Fibroblast of lung (primary cell): ENCODE data around the gene DSCAML1. TPM values are rescaled to one million over a fixed set of nuclear protein-coding genes. Genes with fewer than 3 reads are reported as not detected.
"Not testable (repeated sequence)": the region's sequence is repeated elsewhere in the genome, so short reads cannot be mapped to it uniquely, and the experiment has no call there.

ENCODE experiments used
- DNase-seq, 2 donors: peaks; one replicate each; pipeline versions ENCODE4 v3.0.0 to v3.0.0-alpha.2; 2010; ENCODE audit warnings: low read depth in 2 of 2
- H2AFZ ChIP-seq: 2 replicates; pipeline ENCODE4 v1.5.1; 2012; ENCODE audit warnings: low read length, control low read depth, inconsistent platforms
- H3K27ac ChIP-seq: 2 replicates; pipeline ENCODE4 v1.5.1; 2011; ENCODE audit warnings: low read length, control low read depth; ENCODE audit not compliant: insufficient read depth
- H3K27me3 ChIP-seq: 2 replicates; pipeline ENCODE4 v1.5.1; 2011; ENCODE audit warnings: mild to moderate bottlenecking, low read length; ENCODE audit not compliant: control insufficient read depth, insufficient read depth
- H3K36me3 ChIP-seq: 2 replicates; pipeline ENCODE4 v1.5.1; 2011; ENCODE audit warnings: low read length; ENCODE audit not compliant: control insufficient read depth, insufficient read depth
- H3K4me1 ChIP-seq: 2 replicates; pipeline ENCODE4 v1.5.1; 2011; ENCODE audit warnings: low read length; ENCODE audit not compliant: control insufficient read depth, insufficient read depth; ENCODE audit errors: extremely low read depth
- H3K4me2 ChIP-seq: 2 replicates; pipeline ENCODE4 v1.5.1; 2011; ENCODE audit warnings: low read length, control low read depth; ENCODE audit not compliant: insufficient read depth; ENCODE audit errors: extremely low read depth
- H3K4me3 ChIP-seq, 4 experiments: fragments of 200-600 bp in 1 of 4; sonication (generic) in 1 of 4; replicated peaks in 1 of 4; 2 replicates each; pipeline ENCODE4 v1.5.1; 2011 to 2016; ENCODE audit warnings: low read length in 4 of 4, low read depth in 3 of 4, mild to moderate bottlenecking in 3 of 4, control low read depth in 2 of 4, inconsistent platforms in 1 of 4, mixed read lengths in 1 of 4; ENCODE audit not compliant: insufficient read depth in 1 of 4; ENCODE audit errors: control extremely low read depth in 1 of 4
- H3K79me2 ChIP-seq: 2 replicates; pipeline ENCODE4 v1.5.1; 2012; ENCODE audit warnings: mild to moderate bottlenecking, low read length, inconsistent platforms; ENCODE audit not compliant: control insufficient read depth, insufficient read depth
- H3K9ac ChIP-seq: 2 replicates; pipeline ENCODE4 v1.5.1; 2011; ENCODE audit warnings: mild to moderate bottlenecking, low read length, control low read depth; ENCODE audit not compliant: insufficient read depth
- H3K9me3 ChIP-seq: 2 replicates; pipeline ENCODE4 v1.5.1; 2012; ENCODE audit warnings: low read depth, low read length; ENCODE audit not compliant: control insufficient read depth, insufficient read depth
- H4K20me1 ChIP-seq: 2 replicates; pipeline ENCODE4 v1.5.1; 2011; ENCODE audit warnings: low read length; ENCODE audit not compliant: control insufficient read depth, insufficient read depth; ENCODE audit errors: extremely low read depth
- EZH2 ChIP-seq: IDR thresholded peaks from 2 replicates; pipeline ENCODE4 v1.5.1; 2012; ENCODE audit warnings: low read length, control low read depth, mild to moderate bottlenecking; ENCODE audit errors: missing control alignments
- polyA plus RNA-seq, 2 donors: library from polyadenylated mRNA; depleted of rRNA in 1 of 2; stranded (reverse) in 1 of 2; unstranded in 1 of 2; fragments of >200 nt; gene quantifications; 2 replicates each; pipeline ENCODE4 v1.2.1, GENCODE V29; 2011 to 2012; ENCODE audit warnings: missing spikeins in 1 of 2
- total RNA-seq: library from RNA; depleted of rRNA; stranded (reverse); fragments of >200 nt; gene quantifications from 2 replicates; pipeline ENCODE4 v1.2.1, GENCODE V29; 2014
- TF ChIP-seq, protein P1 (sequence below), 2 donors: IDR thresholded peaks in 1 of 2; conservative IDR thresholded peaks in 1 of 2; 1 replicate in 1 of 2; 2 replicates in 1 of 2; pipeline ENCODE4 v1.5.1; 2011 to 2012; ENCODE audit warnings: low read length in 2 of 2, control low read depth in 1 of 2, inconsistent platforms in 1 of 2, low read depth in 1 of 2, mild to moderate bottlenecking in 1 of 2

Gene DSCAML1
- total and polyA plus RNA-seq, 2 donors (not counting 1 experiment from before 2014, with no cell fraction given): not detected

DNA sequence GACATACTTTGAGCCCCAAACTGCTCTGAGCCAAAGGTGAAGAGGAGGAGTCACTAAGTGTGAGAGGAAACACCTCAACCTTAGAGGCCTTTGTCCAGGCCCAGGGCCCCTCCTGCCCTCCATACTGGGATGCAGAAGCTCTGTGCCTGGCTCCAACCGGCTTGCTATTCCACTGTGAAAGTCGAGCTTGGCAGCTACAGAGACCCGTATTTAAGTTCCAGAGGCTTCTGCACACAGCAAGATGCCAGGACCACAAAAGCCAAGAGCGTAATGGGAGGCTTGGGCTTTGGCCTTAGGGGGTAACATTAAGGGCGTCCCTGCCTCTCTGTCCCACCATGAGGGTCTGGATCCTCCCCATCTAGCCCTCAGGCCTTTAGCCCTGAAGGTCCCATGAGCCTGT lies 31.9 kb downstream of the DSCAML1 start:
- DNase-seq: no peak
- Histone ChIP-seq H3K9me3 (no peaks in the 10 kb centered on the region), H3K79me2 (no peaks in the 10 kb centered on the region), H3K27ac (no peak overlapping the region), H3K4me2 (no peak overlapping the region), H3K36me3 (no peaks in the 10 kb centered on the region), H2AFZ (no peak overlapping the region), H3K27me3 (no peaks in the 10 kb centered on the region), H4K20me1 (no peaks in the 10 kb centered on the region), H3K9ac (no peak overlapping the region), H3K4me1 (no peaks in the 10 kb centered on the region), H3K4me3 (no peak overlapping the region)
- TF ChIP-seq, protein P1, sequence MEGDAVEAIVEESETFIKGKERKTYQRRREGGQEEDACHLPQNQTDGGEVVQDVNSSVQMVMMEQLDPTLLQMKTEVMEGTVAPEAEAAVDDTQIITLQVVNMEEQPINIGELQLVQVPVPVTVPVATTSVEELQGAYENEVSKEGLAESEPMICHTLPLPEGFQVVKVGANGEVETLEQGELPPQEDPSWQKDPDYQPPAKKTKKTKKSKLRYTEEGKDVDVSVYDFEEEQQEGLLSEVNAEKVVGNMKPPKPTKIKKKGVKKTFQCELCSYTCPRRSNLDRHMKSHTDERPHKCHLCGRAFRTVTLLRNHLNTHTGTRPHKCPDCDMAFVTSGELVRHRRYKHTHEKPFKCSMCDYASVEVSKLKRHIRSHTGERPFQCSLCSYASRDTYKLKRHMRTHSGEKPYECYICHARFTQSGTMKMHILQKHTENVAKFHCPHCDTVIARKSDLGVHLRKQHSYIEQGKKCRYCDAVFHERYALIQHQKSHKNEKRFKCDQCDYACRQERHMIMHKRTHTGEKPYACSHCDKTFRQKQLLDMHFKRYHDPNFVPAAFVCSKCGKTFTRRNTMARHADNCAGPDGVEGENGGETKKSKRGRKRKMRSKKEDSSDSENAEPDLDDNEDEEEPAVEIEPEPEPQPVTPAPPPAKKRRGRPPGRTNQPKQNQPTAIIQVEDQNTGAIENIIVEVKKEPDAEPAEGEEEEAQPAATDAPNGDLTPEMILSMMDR (conservative IDR thresholded peaks at IDR 0.05 in 1 of 2, IDR thresholded peaks at IDR 0.05 in 1 of 2; ENCODE audit: low read depth in 1 of 2, low read length in 2 of 2): no peak
- TF ChIP-seq EZH2: no peak

DNA sequence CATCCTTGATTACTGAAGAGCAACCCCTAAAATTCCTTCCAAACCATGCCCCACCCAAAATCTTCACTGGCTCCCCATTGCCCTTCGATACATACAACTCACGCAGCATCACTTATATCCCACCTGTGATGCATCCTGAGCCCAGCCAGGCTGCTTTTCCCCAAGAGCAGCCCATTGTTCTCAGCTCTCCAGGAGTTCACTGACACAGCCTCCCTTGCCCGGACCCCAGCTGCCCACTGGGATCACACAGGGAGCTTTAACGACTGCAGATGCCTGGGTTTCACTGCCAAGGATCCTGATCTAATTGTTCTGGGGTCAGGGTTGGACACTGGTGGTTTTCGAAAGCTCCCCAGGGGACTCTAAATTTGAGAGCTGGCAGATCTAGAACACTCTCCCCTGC lies 33.6 kb downstream of the DSCAML1 start:
- not testable (repeated sequence) for H3K36me3 ChIP-seq, H4K20me1 ChIP-seq, H3K27ac ChIP-seq, H3K9me3 ChIP-seq, H3K4me1 ChIP-seq, H3K9ac ChIP-seq, H3K27me3 ChIP-seq, H3K79me2 ChIP-seq, H2AFZ ChIP-seq, H3K4me3 ChIP-seq, H3K4me2 ChIP-seq, DNase-seq

DNA sequence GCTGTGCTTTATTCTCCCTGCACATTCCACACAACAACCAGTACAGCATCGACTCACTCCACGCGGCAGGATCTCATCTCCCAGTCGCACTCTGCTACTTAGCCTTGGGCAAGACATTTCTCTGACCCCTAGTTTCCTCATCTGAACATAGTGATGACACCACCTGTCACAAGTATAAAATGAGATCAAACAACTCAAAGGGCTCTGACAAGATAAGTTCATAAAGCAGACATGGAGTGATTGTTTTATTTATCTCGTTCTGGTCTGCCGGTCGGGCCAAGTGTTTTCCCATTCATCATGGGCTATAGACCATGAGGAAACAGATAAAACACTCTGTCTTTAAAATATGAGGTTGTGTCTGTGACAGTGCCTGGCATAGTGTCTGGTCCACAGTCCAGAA lies 35.0 kb downstream of the DSCAML1 start:
- TF ChIP-seq, protein P1 (conservative IDR thresholded peaks at IDR 0.05 in 1 of 2, IDR thresholded peaks at IDR 0.05 in 1 of 2; ENCODE audit: low read depth in 1 of 2, low read length in 2 of 2): no peak
- TF ChIP-seq EZH2: no peak
- DNase-seq: no peak
- no peaks in the 10 kb centered on the region for H3K27me3 ChIP-seq

DNA sequence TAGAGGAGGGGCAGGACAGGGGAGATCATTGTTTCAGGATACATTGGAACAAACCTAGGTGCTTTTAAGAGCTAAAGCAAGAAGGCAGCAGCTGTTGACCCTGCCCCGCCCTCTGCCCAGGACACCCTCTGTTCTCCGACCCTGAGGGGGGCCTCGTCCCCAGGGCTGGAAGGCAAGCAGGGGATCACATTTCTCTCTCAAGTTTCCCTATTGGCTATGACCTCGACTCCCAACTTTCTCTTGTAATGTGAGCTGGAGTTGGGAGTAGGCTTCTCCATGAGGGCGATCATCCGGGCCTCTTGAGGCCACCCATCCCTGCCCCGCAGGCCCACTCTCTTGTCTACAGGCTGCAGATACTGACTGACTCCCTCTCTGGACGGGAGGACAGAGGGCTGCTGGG lies 37.7 kb downstream of the DSCAML1 start:
- H3K9me3 ChIP-seq: no peaks in the 10 kb centered on the region
- TF ChIP-seq, protein P1 (conservative IDR thresholded peaks at IDR 0.05 in 1 of 2, IDR thresholded peaks at IDR 0.05 in 1 of 2; ENCODE audit: low read depth in 1 of 2, low read length in 2 of 2): no peak
- TF ChIP-seq EZH2: no peak
- H3K4me1 ChIP-seq: no peaks in the 10 kb centered on the region
- DNase-seq: no peak
- no peaks in the 10 kb centered on the region for H3K79me2 ChIP-seq
- H3K27me3 ChIP-seq: no peaks in the 10 kb centered on the region
- H3K4me3 ChIP-seq: no peak overlapping the region
- no peaks in the 10 kb centered on the region for H3K36me3 ChIP-seq
- no peak overlapping the region for H3K27ac ChIP-seq
- H3K4me2 ChIP-seq: no peak overlapping the region
- no peak overlapping the region for H2AFZ ChIP-seq
- H3K9ac ChIP-seq: no peak overlapping the region
- H4K20me1 ChIP-seq: no peaks in the 10 kb centered on the region

More for the DNA sequence above, 35.0 kb downstream of the DSCAML1 start:
- Histone ChIP-seq H3K79me2 (no peaks in the 10 kb centered on the region), H3K4me2 (no peak overlapping the region), H2AFZ (no peak overlapping the region), H4K20me1 (no peaks in the 10 kb centered on the region), H3K9ac (no peak overlapping the region), H3K4me3 (no peak overlapping the region), H3K4me1 (no peaks in the 10 kb centered on the region), H3K36me3 (no peaks in the 10 kb centered on the region), H3K27ac (no peak overlapping the region), H3K9me3 (no peaks in the 10 kb centered on the region)
